GM23338 (cell line): ENCODE results near the gene CLDN20. TPM values are rescaled to one million over a fixed set of nuclear protein-coding genes. Genes with fewer than 3 reads are reported as not detected.

Experiments
- CREB1 ChIP-seq: fragments of 250-450 bp; sonication (Bioruptor Pico); IDR thresholded peaks from 2 replicates; pipeline ENCODE4 v1.5.0; 2020; ENCODE audit warnings: low read depth, mild to moderate bottlenecking, moderate library complexity
- JUNB ChIP-seq: IDR thresholded peaks from one replicate; pipeline ENCODE4 v1.6.1; 2016; ENCODE audit warnings: antibody characterized with exemption; ENCODE audit not compliant: unreplicated experiment
- POLR2AphosphoS5 ChIP-seq: IDR thresholded peaks from 2 replicates; pipeline ENCODE4 v1.6.1; 2016; ENCODE audit warnings: antibody characterized with exemption, low read depth
- REST ChIP-seq: IDR thresholded peaks from one replicate; pipeline ENCODE4 v1.6.1; 2018; ENCODE audit warnings: antibody characterized with exemption; ENCODE audit not compliant: unreplicated experiment
- STAT1 ChIP-seq: IDR thresholded peaks from one replicate; pipeline ENCODE4 v1.6.1; 2016; ENCODE audit warnings: antibody characterized with exemption; ENCODE audit not compliant: unreplicated experiment
- ZNF462 ChIP-seq: fragments of 250-450 bp; sonication (Bioruptor Pico); IDR thresholded peaks from 2 replicates; pipeline ENCODE4 v1.5.0; 2020; ENCODE audit warnings: mild to moderate bottlenecking, moderate library complexity
- polyA plus RNA-seq: library from polyadenylated mRNA; unstranded; fragments of >200 nt; fragmentation: Nextera tagmentation; extraction: Ambion mirVana; gene quantifications from 2 replicates; pipeline ENCODE4 v1.2.1, GENCODE V29; 2016
- total RNA-seq: library from RNA; depleted of rRNA; stranded (reverse); fragments of >200 nt; shearing (Covaris generic); gene quantifications from 2 replicates; pipeline ENCODE4 v1.2.3, GENCODE V29; 2014

CLDN20 gene
- total and polyA plus RNA-seq, 2 experiments from 2014 or later, result 0.23 TPM; not detected in 1

- TF ChIP-seq ZNF462 (CRISPR knock-in tag) (no peak), REST (no peak), JUNB (no peak), STAT1 (no peak), POLR2AphosphoS5 (no peak), CREB1 (no peak)
Observed at GRCh38 chr6:155237613-155238012, 26.2 kb upstream of the CLDN20 start (continued).
